Measurements from ENCODE around the gene SLC25A12.
A peak's percentile ranks its signal among the peaks of the same experiment; 100 is the strongest.

Gene SLC25A12

DNA sequence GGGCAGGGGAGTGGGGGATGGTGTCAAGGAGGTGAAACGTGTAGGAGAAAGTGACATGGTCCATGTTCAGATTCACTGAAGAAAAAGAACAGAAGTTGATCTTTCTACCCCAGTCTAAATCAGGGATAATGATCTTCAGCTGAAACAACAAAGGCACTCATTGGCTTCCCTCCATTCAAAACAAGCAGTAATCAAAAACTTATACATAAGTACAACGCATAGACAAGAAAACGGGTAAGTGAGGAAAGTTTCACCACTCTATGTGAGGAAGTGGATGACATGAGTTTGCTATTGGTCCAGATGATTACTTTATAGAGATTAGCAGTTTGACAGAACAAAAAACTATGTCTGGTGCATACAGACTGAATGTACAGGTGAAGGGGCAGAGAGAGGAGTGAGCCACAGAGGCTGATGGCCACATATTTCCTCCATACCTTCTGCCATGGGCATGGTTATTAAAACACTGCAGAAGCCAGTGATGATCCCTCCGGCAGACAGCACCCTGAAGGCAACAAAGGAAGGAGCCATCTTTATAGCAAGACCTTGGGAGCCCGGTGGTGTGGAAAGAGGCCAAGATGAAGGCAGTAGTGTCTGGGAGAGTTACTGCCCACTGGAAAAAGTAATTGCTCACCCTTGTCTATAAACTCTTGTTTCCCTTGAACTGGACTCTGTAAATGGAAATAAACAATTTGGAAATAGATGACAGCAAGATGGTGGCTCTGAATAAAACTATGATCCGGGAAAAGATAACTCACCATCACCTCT, 57.7 kb downstream of the SLC25A12 start:
- 0 out of 2 replicates have a peak, but pooled peaks have one; percentile 40 for TF ChIP-seq TCF4 (CRISPR knock-in tag; IDR thresholded peaks at IDR 0.05; ENCODE audit: borderline replicate concordance)
- no peak for TF ChIP-seq ZFP3 (CRISPR knock-in tag; IDR thresholded peaks at IDR 0.05)
- no peak for TF ChIP-seq ZC3H10 (CRISPR knock-in tag; IDR thresholded peaks at IDR 0.05)

DNA sequence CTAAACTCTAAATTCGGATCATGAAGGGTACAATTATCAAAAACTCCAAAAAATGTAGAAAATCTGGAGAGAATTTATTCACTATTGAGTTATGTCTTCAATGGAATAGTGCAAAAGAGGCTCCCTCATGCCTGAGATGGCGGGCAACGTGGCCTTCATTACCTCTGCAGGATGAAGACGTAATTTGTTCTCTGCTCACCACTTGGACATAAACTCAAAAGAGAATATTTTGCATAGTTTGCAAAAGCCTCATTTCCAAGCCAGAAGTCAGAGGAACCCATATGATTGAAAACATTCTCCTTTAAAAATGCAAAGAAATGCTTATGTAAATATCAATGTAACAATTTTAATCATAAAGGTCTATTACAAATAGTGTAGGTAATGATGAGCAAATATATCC, 58.7 kb downstream of the SLC25A12 start:
- no peak for ATAC-seq
- TF ChIP-seq PPARA (CRISPR knock-in tag; IDR thresholded peaks at IDR 0.05; ENCODE audit: borderline replicate concordance), result no peak
- TF ChIP-seq, protein P1, sequence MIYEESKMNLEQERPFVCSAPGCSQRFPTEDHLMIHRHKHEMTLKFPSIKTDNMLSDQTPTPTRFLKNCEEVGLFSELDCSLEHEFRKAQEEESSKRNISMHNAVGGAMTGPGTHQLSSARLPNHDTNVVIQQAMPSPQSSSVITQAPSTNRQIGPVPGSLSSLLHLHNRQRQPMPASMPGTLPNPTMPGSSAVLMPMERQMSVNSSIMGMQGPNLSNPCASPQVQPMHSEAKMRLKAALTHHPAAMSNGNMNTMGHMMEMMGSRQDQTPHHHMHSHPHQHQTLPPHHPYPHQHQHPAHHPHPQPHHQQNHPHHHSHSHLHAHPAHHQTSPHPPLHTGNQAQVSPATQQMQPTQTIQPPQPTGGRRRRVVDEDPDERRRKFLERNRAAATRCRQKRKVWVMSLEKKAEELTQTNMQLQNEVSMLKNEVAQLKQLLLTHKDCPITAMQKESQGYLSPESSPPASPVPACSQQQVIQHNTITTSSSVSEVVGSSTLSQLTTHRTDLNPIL (CRISPR knock-in tag; IDR thresholded peaks at IDR 0.05; ENCODE audit: low read depth), result no peak
- TF ChIP-seq ZNF8 (CRISPR knock-in tag; IDR thresholded peaks at IDR 0.05), result no peak
- no peak for TF ChIP-seq ISL1 (CRISPR knock-in tag; IDR thresholded peaks at IDR 0.05)
- TF ChIP-seq, protein P2, sequence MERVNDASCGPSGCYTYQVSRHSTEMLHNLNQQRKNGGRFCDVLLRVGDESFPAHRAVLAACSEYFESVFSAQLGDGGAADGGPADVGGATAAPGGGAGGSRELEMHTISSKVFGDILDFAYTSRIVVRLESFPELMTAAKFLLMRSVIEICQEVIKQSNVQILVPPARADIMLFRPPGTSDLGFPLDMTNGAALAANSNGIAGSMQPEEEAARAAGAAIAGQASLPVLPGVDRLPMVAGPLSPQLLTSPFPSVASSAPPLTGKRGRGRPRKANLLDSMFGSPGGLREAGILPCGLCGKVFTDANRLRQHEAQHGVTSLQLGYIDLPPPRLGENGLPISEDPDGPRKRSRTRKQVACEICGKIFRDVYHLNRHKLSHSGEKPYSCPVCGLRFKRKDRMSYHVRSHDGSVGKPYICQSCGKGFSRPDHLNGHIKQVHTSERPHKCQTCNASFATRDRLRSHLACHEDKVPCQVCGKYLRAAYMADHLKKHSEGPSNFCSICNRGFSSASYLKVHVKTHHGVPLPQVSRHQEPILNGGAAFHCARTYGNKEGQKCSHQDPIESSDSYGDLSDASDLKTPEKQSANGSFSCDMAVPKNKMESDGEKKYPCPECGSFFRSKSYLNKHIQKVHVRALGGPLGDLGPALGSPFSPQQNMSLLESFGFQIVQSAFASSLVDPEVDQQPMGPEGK (CRISPR knock-in tag; IDR thresholded peaks at IDR 0.05; ENCODE audit: borderline replicate concordance), result no peak
- no peak for TF ChIP-seq ARNTL (CRISPR knock-in tag; IDR thresholded peaks at IDR 0.05; ENCODE audit: borderline replicate concordance, low read depth)
- TF ChIP-seq, protein P3, sequence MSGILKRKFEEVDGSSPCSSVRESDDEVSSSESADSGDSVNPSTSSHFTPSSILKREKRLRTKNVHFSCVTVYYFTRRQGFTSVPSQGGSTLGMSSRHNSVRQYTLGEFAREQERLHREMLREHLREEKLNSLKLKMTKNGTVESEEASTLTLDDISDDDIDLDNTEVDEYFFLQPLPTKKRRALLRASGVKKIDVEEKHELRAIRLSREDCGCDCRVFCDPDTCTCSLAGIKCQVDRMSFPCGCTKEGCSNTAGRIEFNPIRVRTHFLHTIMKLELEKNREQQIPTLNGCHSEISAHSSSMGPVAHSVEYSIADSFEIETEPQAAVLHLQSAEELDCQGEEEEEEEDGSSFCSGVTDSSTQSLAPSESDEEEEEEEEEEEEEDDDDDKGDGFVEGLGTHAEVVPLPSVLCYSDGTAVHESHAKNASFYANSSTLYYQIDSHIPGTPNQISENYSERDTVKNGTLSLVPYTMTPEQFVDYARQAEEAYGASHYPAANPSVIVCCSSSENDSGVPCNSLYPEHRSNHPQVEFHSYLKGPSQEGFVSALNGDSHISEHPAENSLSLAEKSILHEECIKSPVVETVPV (CRISPR knock-in tag; IDR thresholded peaks at IDR 0.05), result no peak
- no peak for TF ChIP-seq OSR1 (CRISPR knock-in tag; IDR thresholded peaks at IDR 0.05)
- TF ChIP-seq TOX (CRISPR knock-in tag; IDR thresholded peaks at IDR 0.05; ENCODE audit: borderline replicate concordance), result no peak
- TF ChIP-seq RARB (CRISPR knock-in tag; IDR thresholded peaks at IDR 0.05), result no peak
- no peak for TF ChIP-seq GLIS3 (CRISPR knock-in tag; IDR thresholded peaks at IDR 0.05)
- TF ChIP-seq TCF4 (CRISPR knock-in tag; IDR thresholded peaks at IDR 0.05; ENCODE audit: borderline replicate concordance), result no peak
- TF ChIP-seq ZNF565 (CRISPR knock-in tag; conservative IDR thresholded peaks at IDR 0.05; ENCODE audit: low read depth), result no peak
- no peak for TF ChIP-seq ZNF70 (CRISPR knock-in tag; IDR thresholded peaks at IDR 0.05)
- TF ChIP-seq ZFP30 (CRISPR knock-in tag; IDR thresholded peaks at IDR 0.05), result no peak
- TF ChIP-seq, protein P4, sequence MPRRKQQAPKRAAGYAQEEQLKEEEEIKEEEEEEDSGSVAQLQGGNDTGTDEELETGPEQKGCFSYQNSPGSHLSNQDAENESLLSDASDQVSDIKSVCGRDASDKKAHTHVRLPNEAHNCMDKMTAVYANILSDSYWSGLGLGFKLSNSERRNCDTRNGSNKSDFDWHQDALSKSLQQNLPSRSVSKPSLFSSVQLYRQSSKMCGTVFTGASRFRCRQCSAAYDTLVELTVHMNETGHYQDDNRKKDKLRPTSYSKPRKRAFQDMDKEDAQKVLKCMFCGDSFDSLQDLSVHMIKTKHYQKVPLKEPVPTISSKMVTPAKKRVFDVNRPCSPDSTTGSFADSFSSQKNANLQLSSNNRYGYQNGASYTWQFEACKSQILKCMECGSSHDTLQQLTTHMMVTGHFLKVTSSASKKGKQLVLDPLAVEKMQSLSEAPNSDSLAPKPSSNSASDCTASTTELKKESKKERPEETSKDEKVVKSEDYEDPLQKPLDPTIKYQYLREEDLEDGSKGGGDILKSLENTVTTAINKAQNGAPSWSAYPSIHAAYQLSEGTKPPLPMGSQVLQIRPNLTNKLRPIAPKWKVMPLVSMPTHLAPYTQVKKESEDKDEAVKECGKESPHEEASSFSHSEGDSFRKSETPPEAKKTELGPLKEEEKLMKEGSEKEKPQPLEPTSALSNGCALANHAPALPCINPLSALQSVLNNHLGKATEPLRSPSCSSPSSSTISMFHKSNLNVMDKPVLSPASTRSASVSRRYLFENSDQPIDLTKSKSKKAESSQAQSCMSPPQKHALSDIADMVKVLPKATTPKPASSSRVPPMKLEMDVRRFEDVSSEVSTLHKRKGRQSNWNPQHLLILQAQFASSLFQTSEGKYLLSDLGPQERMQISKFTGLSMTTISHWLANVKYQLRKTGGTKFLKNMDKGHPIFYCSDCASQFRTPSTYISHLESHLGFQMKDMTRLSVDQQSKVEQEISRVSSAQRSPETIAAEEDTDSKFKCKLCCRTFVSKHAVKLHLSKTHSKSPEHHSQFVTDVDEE (CRISPR knock-in tag; IDR thresholded peaks at IDR 0.05), result no peak
- TF ChIP-seq BACH2 (CRISPR knock-in tag; IDR thresholded peaks at IDR 0.05; ENCODE audit: borderline replicate concordance), result no peak
- TF ChIP-seq ZC3H10 (CRISPR knock-in tag; IDR thresholded peaks at IDR 0.05), result no peak

More for the DNA sequence above, 57.7 kb downstream of the SLC25A12 start:
- no peak for ATAC-seq

DNA sequence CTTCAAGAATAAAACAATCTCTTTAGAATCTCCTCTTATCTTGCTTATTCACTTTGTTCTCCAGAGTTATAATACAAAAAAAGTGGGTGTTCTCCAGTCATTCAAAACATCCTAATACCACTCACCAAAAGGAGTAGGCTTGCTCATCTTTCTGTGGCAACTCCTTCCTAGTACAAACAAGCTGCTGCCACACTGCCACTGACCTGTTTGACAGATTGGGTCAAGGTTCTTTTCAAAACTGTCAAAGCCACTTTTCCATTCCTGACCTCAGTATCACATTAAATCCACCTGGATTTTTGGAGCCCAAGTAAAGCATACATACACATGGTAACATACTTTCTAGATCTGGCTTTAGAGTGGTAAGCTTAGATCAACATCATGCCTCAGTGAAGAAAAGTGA, 59.8 kb downstream of the SLC25A12 start:
- ATAC-seq, result no peak
- TF ChIP-seq, protein P1 (CRISPR knock-in tag; IDR thresholded peaks at IDR 0.05; ENCODE audit: low read depth), result no peak
- no peak for TF ChIP-seq RARB (CRISPR knock-in tag; IDR thresholded peaks at IDR 0.05)
- TF ChIP-seq, protein P5, sequence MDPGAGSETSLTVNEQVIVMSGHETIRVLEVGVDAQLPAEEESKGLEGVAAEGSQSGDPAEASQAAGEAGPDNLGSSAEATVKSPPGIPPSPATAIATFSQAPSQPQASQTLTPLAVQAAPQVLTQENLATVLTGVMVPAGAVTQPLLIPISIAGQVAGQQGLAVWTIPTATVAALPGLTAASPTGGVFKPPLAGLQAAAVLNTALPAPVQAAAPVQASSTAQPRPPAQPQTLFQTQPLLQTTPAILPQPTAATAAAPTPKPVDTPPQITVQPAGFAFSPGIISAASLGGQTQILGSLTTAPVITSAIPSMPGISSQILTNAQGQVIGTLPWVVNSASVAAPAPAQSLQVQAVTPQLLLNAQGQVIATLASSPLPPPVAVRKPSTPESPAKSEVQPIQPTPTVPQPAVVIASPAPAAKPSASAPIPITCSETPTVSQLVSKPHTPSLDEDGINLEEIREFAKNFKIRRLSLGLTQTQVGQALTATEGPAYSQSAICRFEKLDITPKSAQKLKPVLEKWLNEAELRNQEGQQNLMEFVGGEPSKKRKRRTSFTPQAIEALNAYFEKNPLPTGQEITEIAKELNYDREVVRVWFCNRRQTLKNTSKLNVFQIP (CRISPR knock-in tag; IDR thresholded peaks at IDR 0.05; ENCODE audit: borderline replicate concordance, low read depth), result no peak
- no peak for TF ChIP-seq TOX (CRISPR knock-in tag; IDR thresholded peaks at IDR 0.05; ENCODE audit: borderline replicate concordance)
- no peak for TF ChIP-seq ZNF70 (CRISPR knock-in tag; IDR thresholded peaks at IDR 0.05)
- TF ChIP-seq ZFP3 (CRISPR knock-in tag; IDR thresholded peaks at IDR 0.05), result no peak
- TF ChIP-seq, protein P3 (CRISPR knock-in tag; IDR thresholded peaks at IDR 0.05), result no peak
- no peak for TF ChIP-seq ARNTL (CRISPR knock-in tag; IDR thresholded peaks at IDR 0.05; ENCODE audit: borderline replicate concordance, low read depth)
- TF ChIP-seq, protein P2 (CRISPR knock-in tag; IDR thresholded peaks at IDR 0.05; ENCODE audit: borderline replicate concordance), result no peak

Data from SK-N-SH treated with all-trans-retinoic acid at 6 μM for 48 hours (cell line).